HL-60 (cell line): Measurements from ENCODE around the gene SIL1.

Experiments used
- DNase-seq, 2 experiments: peaks; one replicate each; pipeline ENCODE4 v3.0.0-alpha.2; 2010 to 2020; ENCODE audit warnings: low read depth in 1 of 2, low spot score in 1 of 2
- H3K27ac ChIP-seq: fragments of 250-450 bp; sonication (Bioruptor Pico); replicated peaks from 2 replicates; pipeline ENCODE4 v1.5.1; 2020; ENCODE audit warnings: mild to moderate bottlenecking, moderate library complexity
- H3K27me3 ChIP-seq: fragments of 250-450 bp; sonication (Bioruptor Pico); 2 replicates; pipeline ENCODE4 v1.5.1; 2021; ENCODE audit warnings: mild to moderate bottlenecking, moderate library complexity; ENCODE audit not compliant: insufficient read depth, poor library complexity, severe bottlenecking
- H3K4me3 ChIP-seq: replicated peaks from 2 replicates; pipeline ENCODE4 v1.5.1; 2011; ENCODE audit warnings: mild to moderate bottlenecking, control low read depth, low read length; ENCODE audit not compliant: insufficient read depth
- CTCF ChIP-seq: IDR thresholded peaks from one replicate; pipeline ENCODE4 v1.5.1; 2011; ENCODE audit warnings: low read length, control low read depth, inconsistent platforms; ENCODE audit not compliant: insufficient read depth
- GABPA ChIP-seq: IDR thresholded peaks from 2 replicates; pipeline ENCODE4 v1.6.1; 2012; ENCODE audit warnings: low read depth
- POLR2AphosphoS5 ChIP-seq: IDR thresholded peaks from 2 replicates; pipeline ENCODE4 v1.6.1; 2012; ENCODE audit warnings: low read depth
- REST ChIP-seq: IDR thresholded peaks from 2 replicates; pipeline ENCODE4 v1.6.1; 2012; ENCODE audit warnings: low read depth; ENCODE audit not compliant: insufficient replicate concordance
- SPI1 ChIP-seq: IDR thresholded peaks from 2 replicates; pipeline ENCODE4 v1.6.1; 2012; ENCODE audit warnings: low read depth, mild to moderate bottlenecking, borderline replicate concordance
- long read RNA-seq: library from polyadenylated mRNA; unstranded; transcript quantifications from one replicate; pipeline ENCODE4 v2.0.0, GENCODE V29; 2020

The SIL1 gene
- long read RNA-seq, transcript SIL1-202 (10 exons, 1,923 nt): major isoform, 116 of 139 reads
- long read RNA-seq, partial matches to known transcripts: 7 of 139 reads
- long read RNA-seq, other reads (novel, unspliced or antisense): 16 of 139 reads

GRCh38 chr5:139197710-139198669, at the start of gene SIL1:
TSS of gene SIL1 (minus strand) at chr5:139198368. CDS start at chr5:139127843, 70,525 bp downstream.
- Histone ChIP-seq H3K4me3 (peak within 1 kb of the TSS; percentile 59), H3K27me3 (no peaks in the 10 kb centered on the region), H3K27ac (peak within 1 kb of the TSS; percentile 86)
- DNase-seq: peak; percentile 66 to 86
- TF ChIP-seq CTCF (no peak), POLR2AphosphoS5 (peak; percentile 56), REST (peak; percentile 19), GABPA (no peak)

- Histone ChIP-seq H3K27me3 (no peaks in the 10 kb centered on the region), H3K4me3 (no peak overlapping the region), H3K27ac (peak overlapping the region; percentile 35; the same call in 1 of the 2 replicates)
- TF ChIP-seq GABPA: no peak
- no peak for TF ChIP-seq POLR2AphosphoS5
- TF ChIP-seq REST: no peak
- TF ChIP-seq SPI1: no peak
- no peak for TF ChIP-seq CTCF
- peak; percentile 50 to 58 for DNase-seq
Observed at GRCh38 chr5:139246394-139246793, 48.2 kb upstream of the SIL1 start.

GRCh38 chr5:139245637-139246339, 47.6 kb upstream of the SIL1 start:
- 0 out of 2 replicates have a peak overlapping the region, but pooled peaks have one; percentile 18 for H3K27ac ChIP-seq
- no peaks in the 10 kb centered on the region for H3K27me3 ChIP-seq
- TF ChIP-seq POLR2AphosphoS5 (no peak), GABPA (no peak), SPI1 (no peak), CTCF (no peak), REST (no peak)
- no peak overlapping the region for H3K4me3 ChIP-seq
- no peak for DNase-seq
